AG04450 (cell line): ENCODE measurements around the gene INHBC. TPM values are rescaled to one million over a fixed set of nuclear protein-coding genes. Genes with fewer than 3 reads are reported as not detected.
"Not testable (repeated sequence)": the region's sequence is repeated elsewhere in the genome, so short reads cannot be mapped to it uniquely, and the experiment has no call there.

Source experiments
- CTCF ChIA-PET: fragments of 300-600, 350-600 bp; formaldehyde crosslinking; extraction: SDS; loops from one replicate; lab custom pipeline; 2022; ENCODE audit warnings: antibody characterized with exemption, inconsistent platforms; lab: Charles Lee
- POLR2A ChIA-PET: fragments of 350-600 bp; formaldehyde crosslinking; extraction: SDS; loops from one replicate; lab custom pipeline; 2021; ENCODE audit warnings: antibody characterized with exemption, inconsistent platforms; lab: Yijun Ruan, JAX
- DNase-seq: peaks from one replicate; pipeline ENCODE4 v3.0.0-alpha.2; 2011; ENCODE audit warnings: low read depth, low spot score
- H3K27ac ChIP-seq: one replicate; pipeline ENCODE4 v1.5.1; 2012; ENCODE audit warnings: low read depth, low read length, control low read depth
- H3K27me3 ChIP-seq: one replicate; pipeline ENCODE4 v1.6.0; 2012; ENCODE audit warnings: low read length; ENCODE audit not compliant: control insufficient read depth, insufficient read depth
- H3K4me3 ChIP-seq: 2 replicates; pipeline ENCODE4 v1.5.1; 2011; ENCODE audit warnings: mild to moderate bottlenecking, low read depth, low read length, control low read depth
- H3K9me3 ChIP-seq: 2 replicates; pipeline ENCODE4 v1.5.1; 2012; ENCODE audit warnings: low read length; ENCODE audit not compliant: control insufficient read depth, insufficient read depth
- polyA plus RNA-seq: library from polyadenylated mRNA; depleted of rRNA; stranded (reverse); fragments of >200 nt; gene quantifications from 2 replicates; pipeline ENCODE4 v1.2.3, GENCODE V29; 2011
- TF ChIP-seq, protein P1 (sequence below): IDR thresholded peaks from 2 replicates; pipeline ENCODE4 v1.5.1; 2011; ENCODE audit warnings: low read depth, low read length, control low read depth, inconsistent platforms

INHBC gene
- polyA plus RNA-seq, 1 experiment: not detected

DNA sequence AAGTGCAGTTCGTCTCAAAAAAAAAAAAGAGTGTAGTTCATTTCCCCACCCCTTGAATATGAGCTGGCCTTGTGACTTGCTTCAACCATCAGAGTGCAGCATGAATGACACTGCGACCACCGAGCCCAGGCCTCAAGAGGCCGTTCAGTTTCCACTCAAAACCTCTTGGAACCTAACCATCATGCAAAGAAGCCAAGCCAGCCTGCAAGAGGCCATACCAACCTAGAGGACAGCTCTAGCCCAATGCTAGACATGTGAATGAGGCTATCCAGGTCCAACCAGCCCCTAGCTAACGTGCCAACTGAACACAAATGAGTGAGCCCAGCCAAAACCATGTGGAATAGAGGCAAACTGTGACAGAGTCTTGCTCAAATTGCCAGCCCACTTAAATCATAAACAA, 33.4 kb upstream of the INHBC start:
- TF ChIP-seq, protein P1, sequence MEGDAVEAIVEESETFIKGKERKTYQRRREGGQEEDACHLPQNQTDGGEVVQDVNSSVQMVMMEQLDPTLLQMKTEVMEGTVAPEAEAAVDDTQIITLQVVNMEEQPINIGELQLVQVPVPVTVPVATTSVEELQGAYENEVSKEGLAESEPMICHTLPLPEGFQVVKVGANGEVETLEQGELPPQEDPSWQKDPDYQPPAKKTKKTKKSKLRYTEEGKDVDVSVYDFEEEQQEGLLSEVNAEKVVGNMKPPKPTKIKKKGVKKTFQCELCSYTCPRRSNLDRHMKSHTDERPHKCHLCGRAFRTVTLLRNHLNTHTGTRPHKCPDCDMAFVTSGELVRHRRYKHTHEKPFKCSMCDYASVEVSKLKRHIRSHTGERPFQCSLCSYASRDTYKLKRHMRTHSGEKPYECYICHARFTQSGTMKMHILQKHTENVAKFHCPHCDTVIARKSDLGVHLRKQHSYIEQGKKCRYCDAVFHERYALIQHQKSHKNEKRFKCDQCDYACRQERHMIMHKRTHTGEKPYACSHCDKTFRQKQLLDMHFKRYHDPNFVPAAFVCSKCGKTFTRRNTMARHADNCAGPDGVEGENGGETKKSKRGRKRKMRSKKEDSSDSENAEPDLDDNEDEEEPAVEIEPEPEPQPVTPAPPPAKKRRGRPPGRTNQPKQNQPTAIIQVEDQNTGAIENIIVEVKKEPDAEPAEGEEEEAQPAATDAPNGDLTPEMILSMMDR: no peak
- ChIA-PET POLR2A (no interaction called here), CTCF (interaction anchor here (0.9 to 1.3 kb wide), 2 partner anchors 14 to 52 kb away, joined by 3 to 4 read pairs; no protein-coding TSS in a partner anchor)
- no peaks in the 10 kb centered on the region for H3K9me3 ChIP-seq
- no peak overlapping the region for H3K4me3 ChIP-seq
- no peak for DNase-seq
- no peaks in the 10 kb centered on the region for H3K27me3 ChIP-seq
- H3K27ac ChIP-seq: no peak overlapping the region

DNA sequence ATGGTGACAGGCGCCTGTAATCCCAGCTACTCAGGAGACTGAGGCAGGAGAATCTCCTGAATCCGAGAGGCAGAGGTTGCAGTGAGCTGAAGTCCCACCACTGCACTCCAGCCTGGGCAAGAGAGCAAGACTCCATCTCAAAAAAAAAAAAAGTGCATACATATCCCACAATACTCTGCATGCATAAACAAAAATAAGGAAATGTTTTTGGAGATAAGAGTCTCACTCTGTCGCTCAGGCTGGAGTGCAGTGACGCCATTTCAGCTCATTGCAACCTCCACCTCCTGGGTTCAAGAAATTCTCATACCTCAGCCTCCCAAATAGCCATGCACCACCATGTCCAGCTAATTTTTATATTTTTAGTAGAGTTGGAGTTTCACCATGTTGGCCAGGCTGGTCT, 32.4 kb upstream of the INHBC start:
- CTCF ChIA-PET: interaction anchor here (1.0 to 1.3 kb wide), 2 partner anchors 51 to 138 kb away, joined by 3 to 4 read pairs; no protein-coding TSS in a partner anchor
- H3K9me3 ChIP-seq, H3K27me3 ChIP-seq, H3K27ac ChIP-seq, POLR2A ChIA-PET, DNase-seq, H3K4me3 ChIP-seq: not testable (repeated sequence)

DNA sequence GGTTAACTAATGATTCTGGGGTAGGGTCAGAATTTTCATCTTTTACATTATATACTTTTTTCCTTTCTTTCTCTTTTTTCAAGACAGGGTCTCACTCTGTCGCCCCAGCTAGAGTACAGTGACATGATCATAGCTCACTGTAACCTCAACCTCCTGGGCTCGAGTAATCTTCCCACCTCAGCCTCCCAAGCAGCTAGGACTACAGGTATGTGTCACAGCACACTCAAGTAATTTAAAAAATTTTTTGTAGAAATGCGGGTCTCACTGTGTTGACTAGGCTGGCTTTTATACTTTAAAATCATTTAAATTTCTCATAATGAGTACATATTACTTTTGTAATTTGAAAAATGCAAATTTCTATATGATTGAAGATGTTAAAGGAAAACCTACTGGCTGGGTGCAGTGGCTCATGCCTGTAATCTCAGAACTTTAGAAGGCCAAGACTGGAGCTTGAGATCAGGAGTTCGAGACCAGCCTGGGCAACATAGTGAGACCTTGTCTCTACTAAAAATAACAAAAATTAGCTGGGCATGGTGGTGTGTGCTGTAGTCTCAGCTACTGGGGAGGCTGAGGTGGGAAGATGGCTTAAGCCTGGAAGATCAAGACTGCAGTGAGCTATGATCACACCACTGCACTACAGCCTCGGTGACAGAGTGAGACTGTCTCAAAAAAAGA, 29.5 kb upstream of the INHBC start:
- ChIA-PET POLR2A (no interaction called here), CTCF (no interaction called here)
- H3K9me3 ChIP-seq: no peaks in the 10 kb centered on the region
- DNase-seq: no peak
- TF ChIP-seq, protein P1: no peak
- no peak overlapping the region for H3K27ac ChIP-seq
- H3K27me3 ChIP-seq: no peaks in the 10 kb centered on the region
- no peak overlapping the region for H3K4me3 ChIP-seq

GRCh38 chr12:57410534-57410933, 24.1 kb upstream of the INHBC start:
- POLR2A ChIA-PET: interaction anchor here (0.6 kb wide), 1 partner anchor 125 kb away, joined by 6 read pairs; no protein-coding TSS in a partner anchor

DNA sequence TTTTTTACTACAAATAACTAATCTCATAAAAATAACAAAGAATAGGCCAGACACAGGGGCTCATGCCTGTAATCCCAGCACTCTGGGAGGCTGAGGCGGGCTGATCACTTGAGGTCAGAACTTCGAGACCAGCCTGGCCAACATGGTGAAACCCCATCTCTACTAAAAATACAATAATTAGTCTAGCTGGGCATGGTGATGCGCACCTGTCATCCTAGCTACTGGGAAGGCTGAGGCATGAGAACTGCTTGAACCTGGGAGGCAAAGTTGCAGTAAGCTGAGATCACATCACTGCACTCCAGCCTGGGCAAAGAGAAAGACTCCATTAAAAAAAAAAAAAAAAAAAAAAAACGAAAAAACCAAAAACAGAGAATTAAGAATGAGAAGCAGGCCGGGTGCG, 20.4 kb upstream of the INHBC start:
- not testable (repeated sequence) for DNase-seq, H3K4me3 ChIP-seq, H3K9me3 ChIP-seq, H3K27ac ChIP-seq, H3K27me3 ChIP-seq
- POLR2A ChIA-PET: interaction anchor here (0.7 kb wide), 2 partner anchors 113 to 119 kb away, joined by 4 read pairs; no protein-coding TSS in a partner anchor
- CTCF ChIA-PET: interaction anchor here (0.6 kb wide), 1 partner anchor 41 kb away, joined by 3 read pairs; no protein-coding TSS in a partner anchor

More at GRCh38 chr12:57410534-57410933, 24.1 kb upstream of the INHBC start:
- Histone ChIP-seq H3K27me3 (no peaks in the 10 kb centered on the region), H3K4me3 (no peak overlapping the region), H3K9me3 (no peaks in the 10 kb centered on the region), H3K27ac (no peak overlapping the region)
- CTCF ChIA-PET: interaction anchor here (0.7 to 3.0 kb wide), 5 partner anchors 11 to 103 kb away, joined by 4 to 14 read pairs (median 5); partner anchors contain the start of gene GLI1
- TF ChIP-seq, protein P1: no peak
- DNase-seq: no peak

DNA sequence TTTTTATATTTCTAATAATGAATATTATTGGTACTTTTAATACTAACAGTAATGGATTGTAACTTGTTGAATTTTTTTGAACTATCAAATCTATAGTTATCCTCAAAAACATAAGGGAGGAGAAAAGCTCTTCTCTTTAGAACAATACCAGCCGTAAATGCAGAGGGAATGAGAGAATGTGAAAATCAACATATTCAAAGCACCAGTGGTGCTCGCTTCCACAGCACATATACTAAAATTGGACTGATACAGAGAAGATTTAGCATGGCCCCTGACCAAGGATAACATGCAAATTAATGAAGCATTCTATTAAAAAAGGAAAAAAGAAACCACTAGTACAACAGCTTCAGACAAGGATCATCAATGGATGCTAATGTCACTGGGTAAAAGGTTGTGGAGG, 19.5 kb upstream of the INHBC start:
- Histone ChIP-seq H3K27me3 (no peaks in the 10 kb centered on the region), H3K27ac (no peak overlapping the region), H3K9me3 (no peaks in the 10 kb centered on the region), H3K4me3 (no peak overlapping the region)
- POLR2A ChIA-PET: interaction anchor here (0.7 kb wide), 1 partner anchor 112 kb away, joined by 4 read pairs; no protein-coding TSS in a partner anchor
- no peak for DNase-seq
- CTCF ChIA-PET: interaction anchor here (0.9 kb wide), 1 partner anchor 14 kb away, joined by 3 read pairs; no protein-coding TSS in a partner anchor
- TF ChIP-seq, protein P1: no peak
